HepG2 (cell line): ENCODE measurements around the gene ZNF431.

Experiments used
- MYNN ChIP-seq: sonication (generic); formaldehyde crosslinking; IDR thresholded peaks from 2 replicates; pipeline ENCODE4 v1.4.0; 2020; ENCODE audit warnings: mild to moderate bottlenecking, low read depth, missing genetic modification reagents
- SIN3A ChIP-seq: IDR thresholded peaks from 2 replicates; pipeline ENCODE4 v1.6.1; 2011; ENCODE audit warnings: low read depth, mild to moderate bottlenecking, control low read depth, low read length, borderline replicate concordance
- SMAD9 ChIP-seq: sonication (generic); formaldehyde crosslinking; IDR thresholded peaks from 2 replicates; pipeline ENCODE4 v1.5.1; 2020; ENCODE audit warnings: mild to moderate bottlenecking, missing genetic modification reagents
- TARDBP ChIP-seq: sonication (generic); formaldehyde crosslinking; IDR thresholded peaks from 2 replicates; pipeline ENCODE4 v1.8.0; 2022; ENCODE audit warnings: mild to moderate bottlenecking, missing genetic modification reagents
- ZNF180 ChIP-seq: sonication (generic); formaldehyde crosslinking; IDR thresholded peaks from 2 replicates; pipeline ENCODE4 v1.4.0; 2020; ENCODE audit warnings: low read depth, missing genetic modification reagents, borderline replicate concordance

DNA sequence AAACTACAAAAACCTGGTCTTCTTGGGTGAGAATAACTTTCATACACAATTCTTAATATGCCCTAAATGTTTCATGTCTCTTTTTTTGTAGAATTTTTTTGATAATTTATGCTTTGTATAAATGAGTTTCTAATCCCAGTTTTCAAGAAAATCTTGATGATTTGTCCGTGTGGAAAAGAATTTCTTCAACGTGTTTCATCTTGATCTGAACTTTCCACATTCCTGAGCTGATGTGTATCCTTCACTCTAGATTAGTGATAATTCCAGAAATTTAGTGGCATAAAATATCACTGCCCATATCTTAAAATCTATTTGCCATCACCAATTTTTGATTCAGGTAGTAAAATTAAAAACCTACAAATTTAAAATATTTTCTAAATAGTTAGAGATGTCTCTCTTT, 24.6 kb downstream of the ZNF431 start:
- TF ChIP-seq SIN3A, result no peak
- no peak for TF ChIP-seq TARDBP
- TF ChIP-seq MYNN (CRISPR knock-in tag), result no peak
- no peak for TF ChIP-seq SMAD9 (CRISPR knock-in tag)
- no peak for TF ChIP-seq ZNF180
